Measurements from ENCODE around the gene SLC35E3.

SLC35E3 gene

DNA sequence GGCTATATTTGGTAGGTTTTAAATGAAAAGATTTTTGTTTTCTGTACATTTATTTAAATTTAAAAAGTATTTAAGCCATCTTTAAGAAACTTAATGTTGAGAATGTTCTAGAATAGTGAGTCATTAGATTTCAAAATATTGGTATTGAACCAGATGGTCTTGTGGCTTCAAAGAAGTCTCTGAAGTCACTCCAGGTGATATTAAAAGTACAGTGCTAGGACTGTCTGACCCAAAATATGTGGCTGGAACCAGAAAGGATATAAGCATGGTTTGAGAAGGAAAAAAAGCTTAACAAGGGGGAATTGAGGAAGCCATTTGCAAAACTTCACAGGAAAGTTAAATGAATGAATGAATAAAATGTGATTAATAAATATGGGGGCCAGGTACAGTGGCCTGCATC lies 33.3 kb downstream of the SLC35E3 start:
- no peak overlapping the region for H3K9ac ChIP-seq (ENCODE audit: low read length)
- H4K20me1 ChIP-seq (ENCODE audit: insufficient read depth, low read length): no peaks in the 10 kb centered on the region
- H2AFZ ChIP-seq (ENCODE audit: low read length): no peak overlapping the region
- H3K4me3 ChIP-seq (ENCODE audit: low read length): no peak overlapping the region
- TF ChIP-seq EZH2phosphoT487 (IDR thresholded peaks at IDR 0.05; ENCODE audit: low read length) (no peak), EZH2 (optimal IDR thresholded peaks at IDR 0.05; ENCODE audit: low read depth, low read length) (no peak)
- TF ChIP-seq, protein P1, sequence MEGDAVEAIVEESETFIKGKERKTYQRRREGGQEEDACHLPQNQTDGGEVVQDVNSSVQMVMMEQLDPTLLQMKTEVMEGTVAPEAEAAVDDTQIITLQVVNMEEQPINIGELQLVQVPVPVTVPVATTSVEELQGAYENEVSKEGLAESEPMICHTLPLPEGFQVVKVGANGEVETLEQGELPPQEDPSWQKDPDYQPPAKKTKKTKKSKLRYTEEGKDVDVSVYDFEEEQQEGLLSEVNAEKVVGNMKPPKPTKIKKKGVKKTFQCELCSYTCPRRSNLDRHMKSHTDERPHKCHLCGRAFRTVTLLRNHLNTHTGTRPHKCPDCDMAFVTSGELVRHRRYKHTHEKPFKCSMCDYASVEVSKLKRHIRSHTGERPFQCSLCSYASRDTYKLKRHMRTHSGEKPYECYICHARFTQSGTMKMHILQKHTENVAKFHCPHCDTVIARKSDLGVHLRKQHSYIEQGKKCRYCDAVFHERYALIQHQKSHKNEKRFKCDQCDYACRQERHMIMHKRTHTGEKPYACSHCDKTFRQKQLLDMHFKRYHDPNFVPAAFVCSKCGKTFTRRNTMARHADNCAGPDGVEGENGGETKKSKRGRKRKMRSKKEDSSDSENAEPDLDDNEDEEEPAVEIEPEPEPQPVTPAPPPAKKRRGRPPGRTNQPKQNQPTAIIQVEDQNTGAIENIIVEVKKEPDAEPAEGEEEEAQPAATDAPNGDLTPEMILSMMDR (IDR thresholded peaks at IDR 0.05; ENCODE audit: low read length): no peak
- H3K9me3 ChIP-seq (replicated peaks; ENCODE audit: insufficient read depth, low read length): no peaks in the 10 kb centered on the region
- H3K36me3 ChIP-seq (replicated peaks; ENCODE audit: insufficient read depth, low read length): no peaks in the 10 kb centered on the region
- no peaks in the 10 kb centered on the region for H3K79me2 ChIP-seq (ENCODE audit: low read length)
- no peaks in the 10 kb centered on the region for H3K27me3 ChIP-seq (replicated peaks; ENCODE audit: insufficient read depth, low read length)
- no peak overlapping the region for H3K4me2 ChIP-seq (ENCODE audit: low read depth, low read length)
- H3F3A ChIP-seq (ENCODE audit: insufficient read depth, low read length): no peaks in the 10 kb centered on the region
- no peaks in the 10 kb centered on the region for H3K4me1 ChIP-seq (ENCODE audit: low read length)
- H3K9me2 ChIP-seq (replicated peaks; ENCODE audit: insufficient read depth, low read length): no peaks in the 10 kb centered on the region
- H3K27ac ChIP-seq (ENCODE audit: low read length): no peak overlapping the region
- no peak for DNase-seq

DNA sequence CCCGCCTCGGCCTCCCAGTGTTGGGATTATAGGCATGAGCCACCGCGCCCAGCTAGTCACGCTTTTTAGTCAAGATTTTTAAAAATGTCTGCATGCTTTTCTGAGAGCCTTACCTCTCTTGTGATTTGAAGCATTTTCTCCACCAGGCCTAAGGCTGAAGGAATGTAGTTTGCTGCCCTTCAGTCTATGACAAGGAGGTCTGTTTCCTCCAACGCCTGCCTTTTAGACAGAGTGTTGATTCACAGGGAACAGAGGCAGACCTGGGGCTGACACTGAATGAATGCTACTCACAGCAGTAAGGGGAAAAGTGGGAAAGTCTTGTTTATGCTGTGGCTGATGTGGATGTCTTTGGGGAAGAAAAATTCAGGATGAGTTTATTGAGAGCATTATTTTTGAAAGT lies 34.8 kb downstream of the SLC35E3 start:
- Histone ChIP-seq H2AFZ (ENCODE audit: low read length) (no peak overlapping the region), H3K27me3 (replicated peaks; ENCODE audit: insufficient read depth, low read length) (no peaks in the 10 kb centered on the region), H3F3A (ENCODE audit: insufficient read depth, low read length) (no peaks in the 10 kb centered on the region), H3K9me3 (replicated peaks; ENCODE audit: insufficient read depth, low read length) (no peaks in the 10 kb centered on the region), H3K9ac (ENCODE audit: low read length) (no peak overlapping the region), H3K4me2 (ENCODE audit: low read depth, low read length) (no peak overlapping the region), H3K79me2 (ENCODE audit: low read length) (no peaks in the 10 kb centered on the region), H4K20me1 (ENCODE audit: insufficient read depth, low read length) (no peaks in the 10 kb centered on the region), H3K4me1 (ENCODE audit: low read length) (no peaks in the 10 kb centered on the region), H3K4me3 (ENCODE audit: low read length) (no peak overlapping the region), H3K36me3 (replicated peaks; ENCODE audit: insufficient read depth, low read length) (no peaks in the 10 kb centered on the region), H3K27ac (ENCODE audit: low read length) (no peak overlapping the region), H3K9me2 (replicated peaks; ENCODE audit: insufficient read depth, low read length) (no peaks in the 10 kb centered on the region)
- TF ChIP-seq EZH2phosphoT487 (IDR thresholded peaks at IDR 0.05; ENCODE audit: low read length) (no peak), EZH2 (optimal IDR thresholded peaks at IDR 0.05; ENCODE audit: low read depth, low read length) (no peak)
- TF ChIP-seq, protein P1 (IDR thresholded peaks at IDR 0.05; ENCODE audit: low read length): no peak
- no peak for DNase-seq

DNA sequence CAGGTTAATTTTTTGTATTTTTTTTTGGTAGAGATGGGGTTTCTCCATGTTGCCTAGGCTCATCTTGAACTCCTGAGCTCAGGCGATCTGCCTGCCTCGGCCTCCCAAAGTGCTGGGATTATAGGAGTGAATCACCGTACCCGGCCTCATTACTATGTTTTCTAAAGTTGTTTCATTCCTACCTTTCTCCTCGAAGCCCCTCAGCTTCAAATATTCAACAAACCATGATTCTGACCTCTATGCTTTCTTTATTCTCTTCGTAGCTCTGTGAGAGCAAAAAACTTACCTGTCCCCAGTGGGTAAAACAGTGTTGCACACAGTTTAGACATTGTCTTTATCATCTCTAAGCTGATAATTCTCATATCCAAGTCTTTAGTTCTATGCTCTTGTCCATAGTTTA lies 35.8 kb downstream of the SLC35E3 start:
- Histone ChIP-seq H3K9ac (ENCODE audit: low read length) (no peak overlapping the region), H3K27ac (ENCODE audit: low read length) (no peak overlapping the region), H3K27me3 (replicated peaks; ENCODE audit: insufficient read depth, low read length) (no peaks in the 10 kb centered on the region), H3K4me3 (ENCODE audit: low read length) (no peak overlapping the region), H3K9me3 (replicated peaks; ENCODE audit: insufficient read depth, low read length) (no peaks in the 10 kb centered on the region), H3K4me1 (ENCODE audit: low read length) (no peaks in the 10 kb centered on the region), H3K36me3 (replicated peaks; ENCODE audit: insufficient read depth, low read length) (no peaks in the 10 kb centered on the region), H2AFZ (ENCODE audit: low read length) (no peak overlapping the region), H4K20me1 (ENCODE audit: insufficient read depth, low read length) (no peaks in the 10 kb centered on the region), H3K79me2 (ENCODE audit: low read length) (no peaks in the 10 kb centered on the region), H3F3A (ENCODE audit: insufficient read depth, low read length) (no peaks in the 10 kb centered on the region), H3K4me2 (ENCODE audit: low read depth, low read length) (no peak overlapping the region), H3K9me2 (replicated peaks; ENCODE audit: insufficient read depth, low read length) (no peaks in the 10 kb centered on the region)
- TF ChIP-seq EZH2phosphoT487 (IDR thresholded peaks at IDR 0.05; ENCODE audit: low read length) (no peak), EZH2 (optimal IDR thresholded peaks at IDR 0.05; ENCODE audit: low read depth, low read length) (no peak)
- TF ChIP-seq, protein P1 (IDR thresholded peaks at IDR 0.05; ENCODE audit: low read length): no peak
- DNase-seq: no peak

Measured in MM.1S (cell line).